NCI-H510A (cell line): ENCODE data around the gene ATRN.
"Not testable (repeated sequence)": the region's sequence is repeated elsewhere in the genome, so short reads cannot be mapped to it uniquely, and the experiment has no call there.

Experiments used
- DNase-seq: peaks from one replicate; lab custom pipeline; 2025; lab: John Stamatoyannopoulos, UW

Gene ATRN

DNA sequence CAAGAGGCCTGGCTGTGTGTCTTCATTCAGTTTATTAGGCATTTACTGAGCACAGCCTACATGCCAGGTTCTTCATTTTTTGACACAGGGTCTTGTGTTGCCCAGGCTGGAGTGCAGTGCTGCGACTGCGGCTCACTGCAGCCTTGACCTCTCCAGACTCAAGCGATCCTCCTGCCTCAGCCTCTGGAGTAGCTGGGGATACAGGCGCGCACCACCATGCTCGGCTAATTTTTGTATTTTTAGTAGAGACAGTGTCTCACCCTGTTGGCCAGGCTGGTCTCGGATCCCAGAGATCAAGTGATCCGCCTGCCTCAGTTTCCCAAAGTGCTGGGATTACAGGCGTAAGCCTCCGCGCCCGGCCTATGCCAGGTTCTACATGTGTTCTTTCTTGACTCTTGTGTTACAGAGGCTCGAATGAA lies 601 bp upstream of the ATRN start:
- DNase-seq, result no peak

DNA sequence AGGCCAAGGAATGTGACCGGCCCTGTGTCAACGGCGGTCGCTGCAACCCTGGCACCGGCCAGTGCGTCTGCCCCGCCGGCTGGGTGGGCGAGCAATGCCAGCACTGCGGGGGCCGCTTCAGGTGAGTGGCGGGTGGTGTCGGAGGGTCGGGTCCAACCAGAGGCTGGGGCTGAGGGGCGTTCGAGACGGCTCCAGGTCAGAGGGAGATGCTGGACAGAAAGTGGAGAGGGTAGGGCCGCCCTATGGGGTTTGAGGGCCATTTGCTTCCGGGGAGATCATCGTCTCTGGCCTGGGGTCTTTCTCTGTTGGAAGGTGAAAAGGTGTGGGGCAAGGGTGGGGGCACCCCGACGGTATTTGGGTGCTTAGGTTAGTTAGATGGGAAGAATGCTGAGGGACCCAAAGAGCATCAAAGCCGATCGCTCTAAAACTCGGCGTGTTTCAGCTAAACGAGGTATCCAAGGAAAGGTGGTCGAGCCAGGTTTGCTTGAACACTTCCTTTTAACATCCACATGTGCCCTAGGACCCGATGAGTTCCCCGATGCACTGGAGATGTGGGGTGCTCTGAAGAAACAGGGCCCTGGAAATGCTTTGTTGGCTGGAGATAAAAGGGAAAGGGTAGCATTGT lies 691 bp downstream of the ATRN start:
- no peak for DNase-seq

DNA sequence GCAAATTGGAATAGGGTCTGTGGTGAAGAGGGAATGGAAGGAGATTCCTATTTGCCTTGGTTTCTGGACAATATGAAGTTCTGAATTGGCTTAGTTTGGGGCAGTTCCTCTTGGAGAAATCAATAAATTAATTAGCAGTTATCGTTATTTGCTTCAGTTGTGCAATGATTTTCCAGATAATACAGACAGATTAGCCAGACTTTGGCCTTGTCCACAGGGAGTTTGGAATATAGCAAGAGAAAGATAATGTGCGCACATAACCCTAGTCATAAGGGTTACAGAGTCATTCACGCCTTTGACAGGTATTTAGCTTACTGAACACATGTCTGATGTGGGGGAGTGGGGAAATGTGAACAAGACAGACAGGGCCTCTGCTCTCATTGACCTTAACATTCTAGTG lies 1.3 kb downstream of the ATRN start:
- no peak for DNase-seq

DNA sequence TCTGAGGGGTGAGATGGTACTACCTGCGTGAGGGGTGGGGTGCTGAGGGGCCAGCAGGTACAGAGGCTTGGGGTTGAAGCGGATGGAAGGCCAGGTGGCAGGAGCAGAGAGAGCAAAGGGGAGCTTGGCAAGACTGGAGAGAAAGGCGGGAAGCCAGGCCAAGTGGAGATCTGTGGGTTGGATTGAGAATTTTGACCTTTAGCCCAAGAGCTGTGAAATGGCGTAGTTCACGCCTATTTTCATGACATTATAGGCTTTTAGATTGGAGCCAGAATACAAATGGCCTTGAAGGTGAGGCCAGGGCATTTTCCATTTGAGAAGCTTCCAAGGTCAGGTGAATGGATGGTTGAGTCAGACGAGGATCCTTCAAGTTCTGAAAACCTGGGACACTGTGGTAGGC lies 2.5 kb downstream of the ATRN start:
- no peak for DNase-seq

DNA sequence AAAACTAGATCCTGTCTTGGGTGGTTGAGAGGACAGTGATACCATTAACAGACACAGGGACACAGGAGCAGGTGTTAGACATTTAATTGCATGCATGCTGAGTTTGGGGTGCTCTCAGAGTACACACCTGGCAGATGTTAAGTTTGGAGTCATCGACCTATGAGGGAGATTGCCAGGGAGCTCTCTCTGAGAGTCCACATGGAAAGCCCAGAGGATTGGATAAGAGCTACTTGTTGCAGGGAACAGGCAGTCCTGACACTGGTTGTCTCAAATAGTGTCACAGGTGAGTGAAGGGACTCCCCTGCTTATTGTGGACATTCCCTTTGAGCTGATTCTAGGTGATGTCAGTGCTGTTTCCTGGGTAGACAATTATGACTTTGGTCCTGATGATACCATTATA lies 3.1 kb downstream of the ATRN start:
- peak; percentile 70 for DNase-seq

DNA sequence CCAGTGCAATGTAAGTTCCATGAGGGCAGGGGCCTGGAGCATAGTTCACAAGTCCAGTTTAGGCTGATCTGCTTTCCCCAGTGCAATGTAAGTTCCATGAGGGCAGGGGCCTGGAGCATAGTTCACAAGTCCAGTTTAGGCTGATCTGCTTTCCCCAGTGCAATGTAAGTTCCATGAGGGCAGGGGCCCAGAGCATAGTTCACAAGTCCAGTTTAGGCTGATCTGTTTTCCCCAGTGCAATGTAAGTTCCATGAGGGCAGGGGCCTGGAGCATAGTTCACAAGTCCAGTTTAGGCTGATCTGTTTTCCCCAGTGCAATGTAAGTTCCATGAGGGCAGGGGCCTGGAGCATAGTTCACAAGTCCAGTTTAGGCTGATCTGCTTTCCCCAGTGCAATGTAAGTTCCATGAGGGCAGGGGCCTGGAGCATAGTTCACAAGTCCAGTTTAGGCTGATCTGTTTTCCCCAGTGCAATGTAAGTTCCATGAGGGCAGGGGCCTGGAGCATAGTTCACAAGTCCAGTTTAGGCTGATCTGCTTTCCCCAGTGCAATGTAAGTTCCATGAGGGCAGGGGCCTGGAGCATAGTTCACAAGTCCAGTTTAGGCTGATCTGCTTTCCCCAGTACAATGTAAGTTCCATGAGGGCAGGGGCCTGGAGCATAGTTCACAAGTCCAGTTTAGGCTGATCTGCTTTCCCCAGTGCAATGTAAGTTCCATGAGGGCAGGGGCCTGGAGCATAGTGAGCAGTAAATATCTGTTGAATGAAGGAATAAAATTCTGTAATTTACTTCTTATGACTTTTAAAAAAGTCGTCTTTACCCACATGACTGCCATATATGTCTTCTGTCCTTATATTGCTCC lies 6.4 kb downstream of the ATRN start:
- DNase-seq, result not testable (repeated sequence)

DNA sequence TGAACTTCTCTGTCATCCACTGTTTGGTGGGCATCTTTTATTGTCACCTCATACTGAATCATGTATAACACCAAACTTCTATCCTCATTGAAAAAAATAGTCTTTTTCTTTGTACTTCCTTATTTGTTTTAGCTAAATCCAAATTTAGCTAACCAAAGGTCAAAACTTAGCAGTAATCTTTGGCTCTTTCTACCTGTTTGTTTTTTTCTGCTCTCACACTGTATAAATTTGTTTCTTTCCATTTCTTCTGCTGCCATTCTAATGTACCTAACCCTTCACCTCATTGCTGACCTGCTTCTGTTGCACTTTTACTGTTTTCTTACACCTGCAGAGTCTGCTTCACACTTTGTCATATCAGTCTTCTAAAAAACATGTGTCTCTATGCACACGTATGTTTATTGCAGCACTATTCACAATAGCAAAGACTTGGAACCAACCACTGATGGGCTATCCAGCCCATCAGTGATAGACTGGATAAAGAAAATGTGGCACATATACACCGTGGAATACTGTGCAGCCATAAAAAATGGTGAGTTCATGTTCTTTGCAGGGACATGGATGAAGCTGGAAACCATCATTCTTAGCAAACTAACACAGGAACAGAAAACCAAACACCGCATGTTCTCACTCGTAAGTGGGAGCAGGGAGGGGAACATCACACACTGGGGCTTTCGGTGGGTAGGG lies 7.2 kb downstream of the ATRN start:
- no peak for DNase-seq

DNA sequence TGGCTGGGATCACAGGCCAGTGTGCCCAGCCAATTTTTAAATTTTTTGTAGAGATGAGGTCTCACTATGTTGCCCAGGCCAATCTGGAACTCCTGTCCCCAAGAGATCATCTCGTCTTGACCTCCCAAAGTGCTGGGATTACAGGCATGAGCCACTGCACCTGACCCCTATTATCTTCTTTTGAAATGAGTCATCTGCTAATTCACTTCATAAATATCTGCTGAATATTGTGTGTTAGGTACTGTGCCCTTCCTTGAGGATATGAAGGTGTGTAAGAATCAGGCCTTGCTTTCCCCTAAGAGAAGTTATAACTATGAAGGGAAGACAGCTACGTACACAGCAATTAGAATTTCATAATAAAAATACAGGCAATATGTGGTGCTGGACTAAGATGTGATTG lies 8.2 kb downstream of the ATRN start:
- no peak for DNase-seq

DNA sequence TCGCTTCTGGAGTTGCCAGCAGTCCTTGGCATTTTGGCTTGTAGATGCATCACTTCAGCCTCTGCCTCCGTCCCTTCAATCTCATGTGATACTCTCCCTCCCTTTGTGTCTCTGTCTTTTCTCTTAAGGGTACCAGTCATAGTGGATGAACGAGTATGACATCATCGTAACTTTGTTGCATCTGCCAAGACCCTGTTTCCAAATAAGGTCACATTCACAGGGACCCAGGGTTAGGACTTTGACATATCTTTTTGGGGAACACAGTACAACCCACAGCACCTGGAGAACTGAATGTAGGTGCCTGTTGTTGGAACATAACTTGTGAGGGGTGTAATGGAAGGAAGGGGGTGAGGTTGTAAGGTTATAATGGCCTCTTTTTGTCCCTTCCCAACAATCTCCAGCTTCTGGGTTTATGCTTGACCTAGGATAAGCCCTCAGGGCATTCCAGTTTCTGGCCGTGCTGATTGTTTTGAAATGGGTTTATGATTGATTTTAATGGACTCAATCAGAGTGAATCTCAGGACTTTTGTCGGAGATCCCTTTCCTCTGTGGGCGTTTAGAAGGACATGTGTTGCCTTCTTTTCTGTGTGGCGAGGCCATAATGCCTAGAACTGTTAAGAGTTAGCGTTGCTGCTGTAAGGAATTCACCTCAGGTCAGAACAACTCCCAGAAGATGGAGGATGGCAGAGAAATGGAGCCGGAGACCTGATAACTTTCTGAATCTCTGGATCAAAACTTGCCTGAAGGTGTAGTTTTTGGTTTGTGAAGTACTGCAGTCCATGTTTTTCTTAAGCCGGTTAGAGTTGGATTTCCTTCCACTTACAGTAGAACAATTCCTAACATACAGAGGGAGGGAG lies 9.2 kb downstream of the ATRN start:
- no peak for DNase-seq

DNA sequence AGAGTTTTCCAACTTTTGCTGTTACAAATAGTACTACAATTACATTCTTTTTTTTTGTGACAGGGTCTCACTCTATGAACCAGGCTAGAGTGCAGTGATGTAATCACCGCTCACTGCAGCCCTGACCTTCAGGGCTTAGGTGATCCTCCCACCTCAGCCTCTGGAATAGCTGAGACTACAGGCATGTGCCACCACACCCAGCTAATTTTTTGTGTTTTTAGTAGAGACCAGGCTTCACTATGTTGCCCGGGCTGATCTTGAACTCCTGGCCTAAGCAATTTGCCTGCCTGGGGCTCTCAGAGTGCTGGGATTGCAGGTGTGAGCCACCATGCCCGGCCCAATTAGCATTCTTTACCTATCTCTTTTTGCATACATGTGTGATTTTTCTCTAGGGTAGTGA lies 12.5 kb downstream of the ATRN start:
- DNase-seq, result no peak

DNA sequence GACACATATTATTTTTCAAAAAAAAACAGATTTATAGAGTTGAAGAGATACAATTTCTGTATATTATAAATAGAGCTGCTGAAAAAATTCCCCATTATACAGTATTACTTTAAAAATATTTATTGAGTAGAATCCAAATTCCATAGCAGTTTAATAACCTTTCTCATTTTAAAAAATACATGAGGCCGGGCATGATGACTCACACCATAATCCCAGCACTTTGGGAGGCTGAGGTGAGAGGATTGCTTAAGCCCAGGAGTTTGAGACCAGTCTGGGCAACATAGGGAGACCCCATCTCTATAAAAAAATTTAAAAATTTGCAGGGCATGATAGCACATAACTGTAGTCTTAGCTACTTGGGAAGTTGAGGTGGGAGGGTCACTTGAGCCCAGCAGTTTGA lies 13.0 kb downstream of the ATRN start:
- DNase-seq, result no peak

DNA sequence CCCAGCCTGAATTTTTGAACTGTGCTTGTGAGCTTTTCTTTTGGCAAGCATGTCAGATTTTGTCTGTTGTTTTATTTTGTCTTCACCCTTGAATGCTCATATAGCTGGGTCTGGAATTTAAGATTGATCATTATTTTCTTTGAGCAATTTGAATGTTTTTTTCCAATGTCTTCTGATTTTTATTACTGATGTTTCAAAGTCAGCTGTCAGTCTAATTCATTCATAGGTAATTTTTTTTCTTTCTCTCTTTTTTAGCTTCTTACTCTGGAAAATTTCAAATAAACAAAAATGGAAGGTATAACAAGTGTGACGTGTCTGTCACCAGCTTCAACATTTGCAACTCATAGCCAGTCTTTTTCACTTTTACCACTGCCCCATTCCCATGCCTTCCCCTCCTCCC lies 15.1 kb downstream of the ATRN start:
- no peak for DNase-seq

DNA sequence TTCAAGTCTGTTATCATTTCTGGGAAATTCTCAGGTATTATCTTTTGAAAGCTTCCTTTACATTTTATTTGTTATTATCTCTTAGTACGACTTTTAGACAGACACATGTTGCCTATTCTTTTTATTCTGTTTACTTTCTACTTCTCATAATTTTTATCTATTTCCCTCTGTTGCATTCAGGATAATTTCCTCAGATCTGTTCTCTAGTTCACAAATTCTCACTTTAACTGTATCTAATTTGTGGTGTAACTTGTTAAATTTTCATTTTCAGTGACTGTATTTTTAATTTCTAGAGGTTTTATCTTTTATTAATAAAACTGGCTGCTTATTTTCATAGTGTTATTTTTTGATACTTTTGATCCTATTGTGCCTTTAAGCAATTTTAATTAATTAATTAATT lies 16.0 kb downstream of the ATRN start:
- no peak for DNase-seq

DNA sequence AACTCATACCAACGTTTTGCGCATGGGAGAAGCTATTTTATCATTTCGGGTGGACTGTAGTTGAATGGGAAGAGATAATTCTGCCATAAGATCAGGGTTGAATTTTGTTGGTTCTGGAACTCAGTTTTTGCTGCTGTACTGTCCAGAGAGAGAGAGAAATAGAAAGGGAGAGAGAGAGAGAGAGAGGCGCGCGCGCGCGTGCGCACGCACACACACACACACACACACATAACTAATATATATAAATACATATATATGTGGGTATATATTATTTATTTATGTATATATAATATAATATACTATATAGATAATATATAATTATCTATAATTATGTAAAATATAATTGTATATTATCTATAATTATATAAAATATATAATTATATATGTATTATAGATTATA lies 21.9 kb downstream of the ATRN start:
- DNase-seq, result no peak

DNA sequence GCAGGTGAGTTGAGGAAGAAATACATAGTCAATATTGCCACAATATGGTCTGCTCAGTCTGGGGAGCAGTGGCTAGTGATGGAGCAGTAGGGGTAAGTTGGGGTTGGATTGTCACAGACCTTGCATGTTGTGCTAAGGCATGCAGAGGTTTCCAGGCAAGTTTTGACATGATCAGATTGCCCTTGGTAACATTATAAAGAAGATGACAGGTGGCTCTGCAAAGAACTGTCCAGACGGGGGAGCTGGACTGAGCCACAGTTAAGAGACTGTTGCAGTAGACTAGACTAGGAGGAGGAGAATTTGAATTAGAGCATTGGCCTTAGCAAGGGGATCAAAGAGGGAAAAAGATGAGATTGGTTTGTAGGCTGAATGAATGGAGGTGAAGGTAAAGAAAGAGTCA lies 23.4 kb downstream of the ATRN start:
- DNase-seq, result no peak

DNA sequence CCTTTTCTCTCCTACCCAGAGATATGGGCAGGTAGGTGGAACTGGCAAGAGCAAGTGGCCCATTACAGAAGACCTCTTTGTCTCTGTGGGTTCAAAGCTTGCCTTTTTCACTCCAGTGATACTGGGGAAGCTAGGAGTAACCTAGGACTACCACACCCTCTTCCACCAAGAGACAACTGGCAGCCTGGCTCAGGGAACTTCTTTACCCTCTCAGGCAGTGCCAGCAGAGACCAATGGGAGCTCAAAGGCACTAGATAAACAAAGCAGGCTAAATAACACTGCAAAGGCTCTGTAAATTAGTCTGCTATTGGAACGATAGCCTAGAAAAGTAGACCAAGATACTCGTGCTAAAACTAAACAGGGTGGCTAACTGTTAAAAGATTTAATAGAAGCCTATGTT lies 32.1 kb downstream of the ATRN start:
- DNase-seq, result no peak

DNA sequence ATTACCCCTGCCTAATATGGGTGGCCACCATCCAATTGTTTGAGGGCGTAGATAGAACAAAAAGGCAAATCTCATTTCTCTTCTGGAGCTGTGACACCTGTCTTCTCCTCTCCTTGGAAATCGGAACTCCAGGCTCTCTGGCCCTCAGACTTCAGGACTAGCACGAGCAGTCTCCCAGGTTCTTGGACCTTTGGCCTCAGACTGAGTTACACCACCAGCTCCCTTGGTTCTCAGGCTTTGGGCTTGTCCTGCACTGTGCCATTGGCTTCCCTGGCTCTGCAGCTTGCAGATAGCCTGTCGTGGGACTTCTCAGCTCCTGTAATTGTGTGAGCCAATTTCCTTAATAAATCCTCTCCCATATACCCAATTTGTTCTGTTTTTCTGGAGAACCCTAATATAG lies 34.3 kb downstream of the ATRN start:
- DNase-seq, result no peak

DNA sequence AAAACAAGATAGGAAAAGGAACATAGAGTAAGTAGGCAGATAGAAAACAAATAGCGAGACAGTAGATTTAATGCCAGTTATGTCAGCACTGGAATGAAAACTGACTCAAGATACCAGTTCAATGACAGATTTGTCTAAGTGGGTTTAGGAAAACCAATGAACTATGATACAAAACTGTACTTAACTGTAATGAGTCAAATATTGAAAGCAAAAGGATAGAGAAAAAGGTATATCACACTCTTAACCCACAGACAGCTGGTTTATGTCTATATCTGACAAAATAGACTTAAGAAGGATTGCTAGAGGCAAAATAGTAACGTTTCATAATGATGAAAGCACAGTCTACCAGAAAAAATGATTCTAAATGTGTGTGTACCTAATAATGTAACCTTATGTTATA lies 38.2 kb downstream of the ATRN start:
- DNase-seq, result no peak

DNA sequence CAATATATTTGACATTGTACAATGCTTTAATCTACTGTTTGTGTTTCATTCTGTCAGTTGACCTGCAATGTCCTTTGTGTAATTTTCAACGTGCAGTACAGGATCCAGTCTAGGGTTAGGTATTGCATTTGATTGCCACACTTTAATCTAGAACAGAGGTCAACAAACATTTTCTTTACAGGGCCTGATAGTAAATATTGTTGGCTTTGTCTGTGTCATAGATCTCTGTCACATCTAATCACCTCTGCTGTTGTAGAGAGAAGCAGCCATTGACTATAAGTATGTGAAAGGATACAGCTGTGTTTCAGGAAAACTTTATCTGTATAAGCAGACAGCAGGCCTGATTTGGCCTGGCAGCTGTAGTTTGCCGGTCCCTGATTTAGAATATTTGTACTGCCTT lies 39.3 kb downstream of the ATRN start:
- DNase-seq, result no peak

DNA sequence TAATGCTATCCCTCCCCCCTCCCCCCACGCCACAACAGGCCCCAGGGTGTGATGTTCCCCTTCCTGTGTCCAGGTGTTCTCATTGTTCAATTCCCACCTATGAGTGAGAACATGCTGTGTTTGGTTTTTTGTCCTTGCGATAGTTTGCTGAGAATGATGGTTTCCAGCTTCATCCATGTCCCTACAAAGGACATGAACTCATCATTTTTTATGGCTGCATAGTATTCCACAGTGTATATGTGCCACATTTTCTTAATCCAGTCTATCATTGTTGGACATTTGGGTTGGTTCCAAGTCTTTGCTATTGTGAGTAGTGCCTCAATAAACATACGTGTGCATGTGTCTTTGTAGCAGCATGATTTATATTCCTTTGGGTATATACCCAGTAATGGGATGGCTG lies 41.4 kb downstream of the ATRN start:
- not testable (repeated sequence) for DNase-seq

DNA sequence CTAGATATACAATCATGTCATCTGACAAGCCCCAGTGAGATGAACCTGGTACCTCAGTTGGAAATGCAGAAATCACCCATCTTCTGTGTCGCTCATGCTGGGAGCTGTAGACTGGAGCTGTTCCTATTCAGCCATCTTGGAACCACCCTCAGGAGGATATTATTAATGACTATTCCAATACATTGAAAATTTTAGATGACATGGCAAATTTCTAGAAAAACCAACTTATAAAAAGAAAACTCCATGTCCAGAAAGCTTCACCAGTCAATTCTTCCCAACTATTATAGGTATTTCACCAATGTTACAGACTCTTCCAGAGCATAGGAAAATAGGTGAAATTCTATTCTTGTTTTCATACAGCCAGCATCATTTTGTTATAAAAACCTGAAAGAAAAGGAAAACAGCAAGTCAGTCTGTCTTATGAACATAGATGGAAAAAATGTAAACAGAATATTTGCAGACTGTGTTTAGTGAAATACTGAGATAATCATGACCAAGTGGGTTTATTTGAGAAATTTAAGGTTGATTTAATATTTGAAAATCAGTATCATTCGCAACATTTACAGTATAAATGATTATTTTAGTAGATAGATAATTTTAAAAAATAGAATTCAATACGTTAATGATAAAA lies 43.3 kb downstream of the ATRN start:
- DNase-seq, result no peak
